Thymus (tissue), 11 donors: ENCODE results near the gene HTATIP2. TPM values are rescaled to one million over a fixed set of nuclear protein-coding genes. Genes with fewer than 3 reads are reported as not detected.

Experiments used
- DNase-seq, 9 donors: peaks; one replicate each; pipeline ENCODE4 v3.0.0-alpha.2; 2013; ENCODE audit warnings: low spot score in 9 of 9, low read depth in 6 of 9, missing footprints in 1 of 9
- H3K27ac ChIP-seq, 2 donors: one replicate each; pipeline ENCODE4 v1.5.1; 2013; ENCODE audit warnings: control low read depth in 1 of 2, low read depth in 1 of 2, low read length in 1 of 2, mild to moderate bottlenecking in 1 of 2, moderate library complexity in 1 of 2
- H3K27me3 ChIP-seq, 2 donors: one replicate each; pipeline ENCODE4 v1.5.1; 2013; ENCODE audit warnings: low read length in 1 of 2; ENCODE audit not compliant: control insufficient read depth in 2 of 2, insufficient read depth in 1 of 2
- H3K36me3 ChIP-seq, 2 donors: one replicate each; pipeline ENCODE4 v1.5.1; 2013; ENCODE audit warnings: low read length in 1 of 2, mild to moderate bottlenecking in 1 of 2, moderate library complexity in 1 of 2; ENCODE audit not compliant: control insufficient read depth in 2 of 2, insufficient read depth in 2 of 2
- H3K4me1 ChIP-seq, 2 donors: one replicate each; pipeline ENCODE4 v1.5.1; 2013; ENCODE audit warnings: low read length in 2 of 2; ENCODE audit not compliant: control insufficient read depth in 2 of 2, insufficient read depth in 2 of 2
- H3K4me3 ChIP-seq, 2 donors: one replicate each; pipeline ENCODE4 v1.5.1; 2013; ENCODE audit warnings: low read length in 2 of 2, control low read depth in 1 of 2, mild to moderate bottlenecking in 1 of 2
- H3K9me3 ChIP-seq, 2 donors: one replicate each; pipeline ENCODE4 v1.5.1; 2013; ENCODE audit warnings: low read length in 1 of 2, mild to moderate bottlenecking in 1 of 2; ENCODE audit not compliant: control insufficient read depth in 2 of 2, insufficient read depth in 1 of 2
- WGBS: extraction: QIAGEN DNeasy Blood & Tissue Kit; methylation state at CpG from one replicate; pipeline ENCODE4 v1.1.7; 2013; 5-methylcytosine and 5-hydroxymethylcytosine counted together
- polyA plus RNA-seq: library from polyadenylated mRNA; stranded (reverse); fragments of 200-250 nt; gene quantifications from one replicate; pipeline ENCODE4 v1.2.3, GENCODE V29; 2013
- total RNA-seq: library from RNA; stranded (reverse); fragments of 120-200 nt; gene quantifications from one replicate; pipeline ENCODE4 v1.2.4, GENCODE V29; 2013
- donor health status: healthy.

The HTATIP2 gene
- total and polyA plus RNA-seq, 2 donors = 18.5 to 44.9 TPM

GRCh38 chr11:20417771-20418170, 54.3 kb downstream of the HTATIP2 start:
- Histone ChIP-seq H3K4me3 (no peak overlapping the region), H3K9me3 (no peaks in the 10 kb centered on the region), H3K27ac (no peak overlapping the region), H3K36me3 (peaks cover 3 to 24% of the 10 kb centered on the region in 2 donors), H3K27me3 (no peaks in the 10 kb centered on the region), H3K4me1 (no peaks in the 10 kb centered on the region)
- no peak for DNase-seq
- 90% methylated on average over 2 of the region's 2 CpGs for WGBS

- no peak overlapping the region for H3K27ac ChIP-seq
- no peak overlapping the region for H3K4me3 ChIP-seq
- H3K9me3 ChIP-seq = no peaks in the 10 kb centered on the region
- no peaks in the 10 kb centered on the region for H3K4me1 ChIP-seq
- peaks cover 3 to 21% of the 10 kb centered on the region in 2 donors for H3K36me3 ChIP-seq
- WGBS = 98% methylated on average over 2 of the region's 2 CpGs
- no peak for DNase-seq
- no peaks in the 10 kb centered on the region for H3K27me3 ChIP-seq
Measured at GRCh38 chr11:20421946-20422345, 58.4 kb downstream of the HTATIP2 start.

- WGBS = 98% methylated on average over 5 of the region's 5 CpGs
- H3K36me3 ChIP-seq = peaks cover 0 to 10% of the 10 kb centered on the region in 2 donors
- no peaks in the 10 kb centered on the region for H3K27me3 ChIP-seq
- H3K4me1 ChIP-seq = no peaks in the 10 kb centered on the region
- DNase-seq = no peak
- H3K4me3 ChIP-seq = no peak overlapping the region
- H3K9me3 ChIP-seq = no peaks in the 10 kb centered on the region
- no peak overlapping the region for H3K27ac ChIP-seq
Measured at GRCh38 chr11:20429216-20429615, 65.7 kb downstream of the HTATIP2 start.

Other genes starting within 250 kb of the HTATIP2 start
- not detected for gene DBX1, start 203.2 kb upstream of the HTATIP2 start, total RNA-seq
- gene DBX1, start 203.2 kb upstream of the HTATIP2 start, polyA plus RNA-seq = not detected
- 18.5 TPM for gene PRMT3, start 24.0 kb downstream of the HTATIP2 start, total RNA-seq
- 12.8 TPM for gene PRMT3, start 24.0 kb downstream of the HTATIP2 start, polyA plus RNA-seq
- gene SLC6A5, start 235.9 kb downstream of the HTATIP2 start, total RNA-seq = 0.05 TPM
- 0.05 TPM for gene SLC6A5, start 235.9 kb downstream of the HTATIP2 start, polyA plus RNA-seq